HG03521 (cell line): ENCODE data around the gene ARHGEF12.

Source experiments
- ATAC-seq: cut with Tn5 transposase; IDR thresholded peaks from one replicate; pipeline ENCODE4 v1.9.1; 2021; ENCODE audit warnings: mild to moderate bottlenecking, moderate library complexity; ENCODE audit not compliant: unreplicated experiment

The ARHGEF12 gene

GRCh38 chr11:120335908-120336640, at the start of gene ARHGEF12:
Gene ARHGEF12, plus strand, starts transcription at chr11:120336413. Its CDS starts 831 bp downstream, at chr11:120337244.
- ATAC-seq: peak; percentile 71

- ATAC-seq: no peak
Observed at GRCh38 chr11:120288021-120288420, 48.2 kb upstream of the ARHGEF12 start.

- ATAC-seq: no peak
Observed at GRCh38 chr11:120289426-120289825, 46.8 kb upstream of the ARHGEF12 start.

- no peak for ATAC-seq
Observed at GRCh38 chr11:120290956-120291355, 45.3 kb upstream of the ARHGEF12 start.

GRCh38 chr11:120293038-120293800, 43.0 kb upstream of the ARHGEF12 start:
- no peak for ATAC-seq

GRCh38 chr11:120294096-120294495, 42.1 kb upstream of the ARHGEF12 start:
- no peak for ATAC-seq

- ATAC-seq: no peak
Observed at GRCh38 chr11:120295099-120295498, 41.1 kb upstream of the ARHGEF12 start.

- ATAC-seq: no peak
Observed at GRCh38 chr11:120296554-120296953, 39.7 kb upstream of the ARHGEF12 start.

- ATAC-seq: no peak
Observed at GRCh38 chr11:120298461-120298860, 37.8 kb upstream of the ARHGEF12 start.

- ATAC-seq: no peak
Observed at GRCh38 chr11:120302001-120302805, 34.0 kb upstream of the ARHGEF12 start.

- ATAC-seq: no peak
Observed at GRCh38 chr11:120303004-120303637, 33.1 kb upstream of the ARHGEF12 start.

GRCh38 chr11:120304526-120304925, 31.7 kb upstream of the ARHGEF12 start:
- ATAC-seq: no peak

- no peak for ATAC-seq
Observed at GRCh38 chr11:120305286-120305685, 30.9 kb upstream of the ARHGEF12 start.

GRCh38 chr11:120306519-120307242, 29.5 kb upstream of the ARHGEF12 start:
- no peak for ATAC-seq

GRCh38 chr11:120307476-120307875, 28.7 kb upstream of the ARHGEF12 start:
- ATAC-seq: no peak

- no peak for ATAC-seq
Observed at GRCh38 chr11:120308081-120308480, 28.1 kb upstream of the ARHGEF12 start.

- no peak for ATAC-seq
Observed at GRCh38 chr11:120310870-120311269, 25.3 kb upstream of the ARHGEF12 start.

GRCh38 chr11:120314861-120315260, 21.4 kb upstream of the ARHGEF12 start:
- ATAC-seq: no peak

- ATAC-seq: no peak
Observed at GRCh38 chr11:120316880-120317688, 19.1 kb upstream of the ARHGEF12 start.
